B cell (primary cell): ENCODE results near the gene CALR. TPM values are rescaled to one million over a fixed set of nuclear protein-coding genes. Genes with fewer than 3 reads are reported as not detected.
A peak's percentile ranks its signal among the peaks of the same experiment; 100 is the strongest.
"Not testable (repeated sequence)": the region's sequence is repeated elsewhere in the genome, so short reads cannot be mapped to it uniquely, and the experiment has no call there.

Source experiments
- ATAC-seq: fragments of 200-7000 bp; cut with Tn5 transposase; one replicate; pipeline ENCODE4 v1.10.0; 2021; ENCODE audit warnings: low read depth, mild to moderate bottlenecking, moderate number of reproducible peaks, moderate library complexity
- CTCF ChIA-PET: fragments of 350-600 bp; sonication (Branson Sonifier 250); formaldehyde crosslinking; loops from one replicate; lab custom pipeline; 2021; ENCODE audit warnings: antibody characterized with exemption, inconsistent platforms; lab: Charles Lee
- POLR2A ChIA-PET: fragments of 350-600 bp; sonication (Branson Sonifier 250); formaldehyde crosslinking; loops from one replicate; lab custom pipeline; 2021; ENCODE audit warnings: antibody characterized with exemption; lab: Charles Lee
- DNase-seq: peaks from one replicate; pipeline ENCODE4 v3.0.0; 2013
- H2AFZ ChIP-seq: 2 replicates; pipeline ENCODE4 v1.6.1; 2012; ENCODE audit warnings: mild to moderate bottlenecking, low read depth, low read length; ENCODE audit not compliant: insufficient read depth, poor library complexity, severe bottlenecking
- H3K27ac ChIP-seq, 2 donors: 1 replicate in 1 of 2; 2 replicates in 1 of 2; pipeline ENCODE4 v1.5.1; 2012 to 2013; ENCODE audit warnings: low read length in 2 of 2, mild to moderate bottlenecking in 2 of 2, moderate library complexity in 1 of 2
- H3K27me3 ChIP-seq, 4 experiments: fragments of 200-600 bp in 1 of 4; sonication (generic) in 1 of 4; replicated peaks in 1 of 4; 1 replicate in 2 of 4; 2 replicates in 2 of 4; pipeline versions ENCODE4 v1.6.1 to v1.7.0; 2013 to 2016; ENCODE audit warnings: low read length in 3 of 4, mild to moderate bottlenecking in 2 of 4, mixed read lengths in 1 of 4, moderate library complexity in 1 of 4; ENCODE audit not compliant: insufficient read depth in 4 of 4, control insufficient read depth in 3 of 4; ENCODE audit errors: control extremely low read depth in 1 of 4
- H3K36me3 ChIP-seq, 2 experiments: replicated peaks in 1 of 2; 1 replicate in 1 of 2; 2 replicates in 1 of 2; pipeline versions ENCODE4 v1.6.1 to v1.7.1; 2013; ENCODE audit warnings: low read length in 1 of 2; ENCODE audit not compliant: insufficient read depth in 2 of 2, control insufficient read depth in 1 of 2; ENCODE audit errors: control extremely low read depth in 1 of 2, extremely low read depth in 1 of 2
- H3K4me1 ChIP-seq, 2 donors: fragments of 200-600 bp in 1 of 2; sonication (generic) in 1 of 2; 1 replicate in 1 of 2; 2 replicates in 1 of 2; pipeline versions ENCODE4 v1.5.1 to v1.6.1; 2013 to 2017; ENCODE audit warnings: low read length in 2 of 2; ENCODE audit not compliant: control insufficient read depth in 2 of 2, insufficient read depth in 2 of 2
- H3K4me2 ChIP-seq: replicated peaks from 2 replicates; pipeline ENCODE3; 2012; ENCODE audit warnings: mild to moderate bottlenecking, low read depth, low read length; ENCODE audit not compliant: poor library complexity, severe bottlenecking
- H3K4me3 ChIP-seq, 5 experiments: fragments of 200-600 bp in 1 of 5; sonication (generic) in 1 of 5; 1 replicate in 3 of 5; 2 replicates in 2 of 5; pipeline versions ENCODE4 v1.5.1 to v1.7.0; 2011 to 2016; ENCODE audit warnings: low read length in 4 of 5, mild to moderate bottlenecking in 4 of 5, low read depth in 2 of 5, control low read depth in 1 of 5, moderate library complexity in 1 of 5; ENCODE audit not compliant: insufficient read depth in 1 of 5; ENCODE audit errors: control extremely low read depth in 1 of 5, extremely low read depth in 1 of 5
- H3K79me2 ChIP-seq: fragments of 200-600 bp; sonication (generic); one replicate; pipeline ENCODE4 v1.6.0; 2016; ENCODE audit warnings: low read length; ENCODE audit not compliant: control insufficient read depth, insufficient read depth
- H3K9ac ChIP-seq: fragments of 200-600 bp; sonication (generic); 2 replicates; pipeline ENCODE4 v1.6.1; 2017; ENCODE audit warnings: mild to moderate bottlenecking, low read length, moderate library complexity
- H3K9me3 ChIP-seq, 3 donors: one replicate each; pipeline versions ENCODE4 v1.6.1 to v1.7.1; 2013; ENCODE audit warnings: low read length in 2 of 3; ENCODE audit not compliant: control insufficient read depth in 2 of 3, insufficient read depth in 1 of 3; ENCODE audit errors: control extremely low read depth in 1 of 3
- H4K20me1 ChIP-seq: 2 replicates; pipeline ENCODE4 v1.6.0; 2012; ENCODE audit warnings: mild to moderate bottlenecking, low read length; ENCODE audit not compliant: insufficient read depth, control insufficient read depth, poor library complexity, severe bottlenecking
- H3K27ac Mint-ChIP-seq: one replicate; pipeline ENCODE4 v1.8.0; 2021; ENCODE audit warnings: mixed read lengths
- H3K27me3 Mint-ChIP-seq: one replicate; pipeline ENCODE4 v1.8.0; 2021; ENCODE audit warnings: mixed read lengths
- H3K4me1 Mint-ChIP-seq: one replicate; pipeline ENCODE4 v1.8.0; 2021; ENCODE audit warnings: mixed read lengths
- H3K4me3 Mint-ChIP-seq: one replicate; pipeline ENCODE4 v1.8.0; 2021; ENCODE audit warnings: mixed read lengths
- H3K9me3 Mint-ChIP-seq: one replicate; pipeline ENCODE4 v1.8.0; 2022; ENCODE audit warnings: mixed read lengths; ENCODE audit not compliant: insufficient read depth
- CTCF ChIP-seq: fragments of 200-600 bp; IDR thresholded peaks from one replicate; pipeline ENCODE4 v1.8.0; 2022; ENCODE audit warnings: antibody characterized with exemption, mild to moderate bottlenecking
- EZH2 ChIP-seq: IDR thresholded peaks from 2 replicates; pipeline ENCODE4 v1.6.1; 2012; ENCODE audit warnings: borderline replicate concordance, low read depth, mild to moderate bottlenecking, moderate library complexity, low read length; ENCODE audit not compliant: insufficient read depth, poor library complexity, severe bottlenecking
- WGBS: methylation state at CpG from one replicate; pipeline ENCODE4 v1.1.5; 2013; ENCODE audit warnings: missing lambda C conversion rate; ENCODE audit not compliant: insufficient coverage; 5-methylcytosine and 5-hydroxymethylcytosine counted together
- intact Hi-C: fragments of 100-400 bp; cut with micrococcal nuclease; formaldehyde crosslinking; loops from one replicate; pipeline ENCODE4 v1.10.0; 2022
- polyA plus RNA-seq: library from polyadenylated mRNA; depleted of rRNA; stranded (reverse); fragments of >200 nt; gene quantifications from 2 replicates; pipeline ENCODE4 v1.2.3, GENCODE V29; 2012
- total RNA-seq, 2 donors: library from RNA; stranded (reverse); fragments of 120-200 nt in 1 of 2; gene quantifications; 1 replicate in 1 of 2; 2 replicates in 1 of 2; pipeline versions ENCODE4 v1.2.3 to v1.2.4, GENCODE V29; 2013 to 2022

The CALR gene
- total and polyA plus RNA-seq, 2 donors (not counting 1 experiment from before 2014, with no cell fraction given) = 214 to 385 TPM

DNA sequence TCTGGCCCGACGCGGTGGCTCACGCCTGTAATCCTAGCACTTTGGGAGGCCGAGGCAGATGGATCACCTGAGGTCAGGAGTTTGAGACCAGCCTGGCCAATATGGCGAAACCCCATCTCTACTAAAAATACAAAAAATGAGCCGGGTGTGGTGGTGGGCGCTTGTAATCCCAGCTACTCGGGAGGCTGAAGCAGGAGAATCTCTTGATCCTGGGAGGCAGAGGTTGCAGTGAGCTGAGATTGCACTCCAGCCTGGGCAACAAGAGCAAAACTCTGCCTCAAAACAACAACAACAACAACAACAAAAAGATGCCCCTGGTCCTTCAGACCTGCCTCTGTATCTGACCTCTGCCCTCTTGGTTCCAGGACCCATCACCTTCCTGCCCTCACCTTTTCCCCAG is 17.2 kb downstream of the CALR start:
- Mint-ChIP-seq H3K27ac (peak overlapping the region; percentile 74), H3K4me3 (peak overlapping the region; percentile 91), H3K4me1 (peaks cover 30% of the 10 kb centered on the region)
- H3K4me3 ChIP-seq, H3K9me3 ChIP-seq, H3K27me3 Mint-ChIP-seq, intact Hi-C loops, H3K79me2 ChIP-seq, ATAC-seq, DNase-seq, H3K9ac ChIP-seq, POLR2A ChIA-PET, H3K9me3 Mint-ChIP-seq, H2AFZ ChIP-seq, H3K27me3 ChIP-seq: not testable (repeated sequence)
- CTCF ChIA-PET = interaction anchor here (0.8 to 2.5 kb wide), 4 partner anchors 9 to 139 kb away, joined by 3 to 20 read pairs (median 3); partner anchors contain the start of gene SYCE2
- Histone ChIP-seq H3K27ac (peak overlapping the region; percentile 75 to 90), H4K20me1 (peaks cover 24% of the 10 kb centered on the region), H3K4me2 (peak overlapping the region; percentile 82), H3K36me3 (peaks cover 5 to 36% of the 10 kb centered on the region in 2 experiments), H3K4me1 (peaks cover 21 to 36% of the 10 kb centered on the region in 2 donors)
- WGBS = 99% methylated on average over 7 of the region's 9 CpGs

- H3K9ac ChIP-seq = peak overlapping the region; percentile 74
- H3K9me3 Mint-ChIP-seq = no peaks in the 10 kb centered on the region
- H2AFZ ChIP-seq = no peak overlapping the region
- ATAC-seq = no peak
- peaks cover 2% of the 10 kb centered on the region for H3K27me3 Mint-ChIP-seq
- DNase-seq = peak; percentile 23
- TF ChIP-seq EZH2 (no peak), CTCF (no peak)
- H3K4me2 ChIP-seq = peak overlapping the region; percentile 82
- H3K4me3 Mint-ChIP-seq = peak overlapping the region; percentile 91
- ChIA-PET CTCF (interaction anchor here (0.8 to 2.5 kb wide), 3 partner anchors 9 to 36 kb away, joined by 3 to 20 read pairs (median 3); partner anchors contain the start of gene SYCE2), POLR2A (no interaction called here)
- no peaks in the 10 kb centered on the region for H3K9me3 ChIP-seq
- peak overlapping the region; percentile 74 for H3K27ac Mint-ChIP-seq
- no peaks in the 10 kb centered on the region for H3K27me3 ChIP-seq
- peak overlapping the region in 4 of 5 experiments; percentile 64 to 83 (median 70) for H3K4me3 ChIP-seq
- peaks cover 21 to 36% of the 10 kb centered on the region in 2 donors for H3K4me1 ChIP-seq
- H3K27ac ChIP-seq = peak overlapping the region; percentile 75 to 90
- peaks cover 5 to 32% of the 10 kb centered on the region in 2 experiments for H3K36me3 ChIP-seq
- H3K4me1 Mint-ChIP-seq = peaks cover 30% of the 10 kb centered on the region
- peaks cover 4% of the 10 kb centered on the region for H3K79me2 ChIP-seq
- intact Hi-C loops = loop anchor here (2.0 kb wide), 1 partner anchor 17 kb away; the partner anchor contains the start of gene CALR
- 73% methylated on average over 12 of the region's 12 CpGs for WGBS
- peaks cover 24% of the 10 kb centered on the region for H4K20me1 ChIP-seq
These were observed 17.6 kb downstream of the CALR start for GRCh38 chr19:12955996-12956395.
